RCC 7860 (cell line): ENCODE data around the gene SIM1.
A peak's percentile ranks its signal among the peaks of the same experiment; 100 is the strongest.

ENCODE experiments used
- DNase-seq: peaks from one replicate; pipeline ENCODE4 v3.0.0-alpha.2; 2015; ENCODE audit warnings: low spot score
- FAIRE-seq: peaks from 2 replicates; lab custom pipeline; 2012; peaks lifted over from hg19 to GRCh38; lab: Jason Lieb, UNC

Gene SIM1

GRCh38 chr6:100464903-100465700, at the start of gene SIM1:
Gene SIM1 (minus strand): TSS chr6:100464921. CDS start chr6:100463468, 1,453 bp downstream.
- FAIRE-seq (peak; percentile 65), DNase-seq (peak; percentile 83)

GRCh38 chr6:100512203-100512862, 47.6 kb upstream of the SIM1 start:
- DNase-seq (peak; percentile 4), FAIRE-seq (no peak)

GRCh38 chr6:100509101-100509500, 44.4 kb upstream of the SIM1 start:
- FAIRE-seq (no peak), DNase-seq (no peak)

GRCh38 chr6:100506651-100507050, 41.9 kb upstream of the SIM1 start:
- peak; percentile 29 for DNase-seq

GRCh38 chr6:100504786-100505737, 40.3 kb upstream of the SIM1 start:
- peak; percentile 74 for DNase-seq
- FAIRE-seq: peak; percentile 85

More at GRCh38 chr6:100506651-100507050, 41.9 kb upstream of the SIM1 start:
- FAIRE-seq: no peak

- DNase-seq (no peak), FAIRE-seq (no peak)
Measured at GRCh38 chr6:100503043-100503705, 38.5 kb upstream of the SIM1 start.

GRCh38 chr6:100493206-100493888, 28.6 kb upstream of the SIM1 start:
- FAIRE-seq (no peak), DNase-seq (no peak)

- DNase-seq (no peak), FAIRE-seq (no peak)
Measured at GRCh38 chr6:100491952-100492670, 27.4 kb upstream of the SIM1 start.

GRCh38 chr6:100490065-100490464, 25.3 kb upstream of the SIM1 start:
- FAIRE-seq (no peak), DNase-seq (no peak)

- DNase-seq: no peak
- no peak for FAIRE-seq
Measured at GRCh38 chr6:100488244-100488643, 23.5 kb upstream of the SIM1 start.

GRCh38 chr6:100487638-100488037, 22.9 kb upstream of the SIM1 start:
- DNase-seq (no peak), FAIRE-seq (no peak)

GRCh38 chr6:100485268-100485667, 20.5 kb upstream of the SIM1 start:
- FAIRE-seq: no peak
- DNase-seq: no peak

GRCh38 chr6:100484474-100484873, 19.8 kb upstream of the SIM1 start:
- DNase-seq: no peak
- no peak for FAIRE-seq

GRCh38 chr6:100482698-100483097, 18.0 kb upstream of the SIM1 start:
- no peak for DNase-seq
- FAIRE-seq: no peak

GRCh38 chr6:100479179-100480035, 14.7 kb upstream of the SIM1 start:
- DNase-seq: no peak
- FAIRE-seq: peak; percentile 51

- DNase-seq: no peak
- FAIRE-seq: no peak
Measured at GRCh38 chr6:100475554-100476320, 11.0 kb upstream of the SIM1 start.

GRCh38 chr6:100473182-100473581, 8.5 kb upstream of the SIM1 start:
- FAIRE-seq (no peak), DNase-seq (no peak)

GRCh38 chr6:100472674-100473073, 8.0 kb upstream of the SIM1 start:
- peak; percentile 94 for DNase-seq
- peak; percentile 93 for FAIRE-seq
